HCT116 (cell line): ENCODE data around the gene DTX3L.

Experiments used
- POLR2A ChIP-seq: IDR thresholded peaks from 2 replicates; pipeline ENCODE4 v1.7.0; 2011; ENCODE audit warnings: borderline replicate concordance; ENCODE audit not compliant: insufficient read depth, insufficient read length; ENCODE audit errors: extremely low read depth
- TF ChIP-seq, protein P1 (sequence below), 3 experiments: fragments of 200-600 bp in 1 of 3; sonication (generic) in 1 of 3; IDR thresholded peaks in 2 of 3; conservative IDR thresholded peaks in 1 of 3; 2 replicates each; pipeline ENCODE4 v1.5.1; 2012 to 2017; ENCODE audit warnings: low read depth in 2 of 3, low read length in 2 of 3, antibody characterized with exemption in 1 of 3, borderline replicate concordance in 1 of 3, control low read depth in 1 of 3, mild to moderate bottlenecking in 1 of 3, mixed read lengths in 1 of 3, mixed run types in 1 of 3, moderate library complexity in 1 of 3; ENCODE audit not compliant: insufficient read depth in 1 of 3
- TF ChIP-seq, protein P2 (sequence below): IDR thresholded peaks from 2 replicates; pipeline ENCODE4 v1.6.1; 2011; ENCODE audit warnings: mild to moderate bottlenecking, low read length, moderate library complexity; ENCODE audit not compliant: insufficient replicate concordance; ENCODE audit errors: extremely low read depth

DNA sequence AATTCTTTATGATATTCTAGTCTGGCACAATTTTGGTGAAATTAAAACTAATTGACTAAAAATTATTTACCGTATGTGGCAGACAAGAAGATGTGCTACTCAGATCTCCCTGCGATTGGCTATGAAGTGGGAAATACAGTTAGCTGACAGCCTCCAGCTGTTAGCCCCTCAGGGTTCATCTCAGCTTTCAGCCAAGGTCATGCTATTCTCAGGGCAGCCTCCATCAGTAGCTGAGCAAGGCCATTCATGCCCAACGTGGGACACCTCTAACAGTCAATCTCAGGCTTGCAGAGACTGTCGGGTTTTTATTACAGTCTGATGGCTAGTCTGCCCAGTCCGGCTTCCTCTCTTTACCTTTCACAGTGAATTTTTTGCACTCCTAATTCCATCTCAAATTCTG, 6.8 kb upstream of the DTX3L start:
- TF ChIP-seq, protein P1, sequence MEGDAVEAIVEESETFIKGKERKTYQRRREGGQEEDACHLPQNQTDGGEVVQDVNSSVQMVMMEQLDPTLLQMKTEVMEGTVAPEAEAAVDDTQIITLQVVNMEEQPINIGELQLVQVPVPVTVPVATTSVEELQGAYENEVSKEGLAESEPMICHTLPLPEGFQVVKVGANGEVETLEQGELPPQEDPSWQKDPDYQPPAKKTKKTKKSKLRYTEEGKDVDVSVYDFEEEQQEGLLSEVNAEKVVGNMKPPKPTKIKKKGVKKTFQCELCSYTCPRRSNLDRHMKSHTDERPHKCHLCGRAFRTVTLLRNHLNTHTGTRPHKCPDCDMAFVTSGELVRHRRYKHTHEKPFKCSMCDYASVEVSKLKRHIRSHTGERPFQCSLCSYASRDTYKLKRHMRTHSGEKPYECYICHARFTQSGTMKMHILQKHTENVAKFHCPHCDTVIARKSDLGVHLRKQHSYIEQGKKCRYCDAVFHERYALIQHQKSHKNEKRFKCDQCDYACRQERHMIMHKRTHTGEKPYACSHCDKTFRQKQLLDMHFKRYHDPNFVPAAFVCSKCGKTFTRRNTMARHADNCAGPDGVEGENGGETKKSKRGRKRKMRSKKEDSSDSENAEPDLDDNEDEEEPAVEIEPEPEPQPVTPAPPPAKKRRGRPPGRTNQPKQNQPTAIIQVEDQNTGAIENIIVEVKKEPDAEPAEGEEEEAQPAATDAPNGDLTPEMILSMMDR (IDR thresholded peaks at IDR 0.05 in 2 of 3, conservative IDR thresholded peaks at IDR 0.05 in 1 of 3; ENCODE audit: borderline replicate concordance in 1 of 3, insufficient read depth in 1 of 3, low read depth in 2 of 3, low read length in 2 of 3): no peak
- TF ChIP-seq POLR2A: no peak
- TF ChIP-seq, protein P2, sequence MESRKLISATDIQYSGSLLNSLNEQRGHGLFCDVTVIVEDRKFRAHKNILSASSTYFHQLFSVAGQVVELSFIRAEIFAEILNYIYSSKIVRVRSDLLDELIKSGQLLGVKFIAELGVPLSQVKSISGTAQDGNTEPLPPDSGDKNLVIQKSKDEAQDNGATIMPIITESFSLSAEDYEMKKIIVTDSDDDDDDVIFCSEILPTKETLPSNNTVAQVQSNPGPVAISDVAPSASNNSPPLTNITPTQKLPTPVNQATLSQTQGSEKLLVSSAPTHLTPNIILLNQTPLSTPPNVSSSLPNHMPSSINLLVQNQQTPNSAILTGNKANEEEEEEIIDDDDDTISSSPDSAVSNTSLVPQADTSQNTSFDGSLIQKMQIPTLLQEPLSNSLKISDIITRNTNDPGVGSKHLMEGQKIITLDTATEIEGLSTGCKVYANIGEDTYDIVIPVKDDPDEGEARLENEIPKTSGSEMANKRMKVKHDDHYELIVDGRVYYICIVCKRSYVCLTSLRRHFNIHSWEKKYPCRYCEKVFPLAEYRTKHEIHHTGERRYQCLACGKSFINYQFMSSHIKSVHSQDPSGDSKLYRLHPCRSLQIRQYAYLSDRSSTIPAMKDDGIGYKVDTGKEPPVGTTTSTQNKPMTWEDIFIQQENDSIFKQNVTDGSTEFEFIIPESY: no peak
